HG02870 (cell line): ENCODE results near the gene YBX2.
A peak's percentile ranks its signal among the peaks of the same experiment; 100 is the strongest.

ENCODE experiments used
- ATAC-seq: cut with Tn5 transposase; IDR thresholded peaks from one replicate; pipeline ENCODE4 v1.9.1; 2021; ENCODE audit warnings: mild to moderate bottlenecking, moderate library complexity; ENCODE audit not compliant: unreplicated experiment

Gene YBX2

DNA sequence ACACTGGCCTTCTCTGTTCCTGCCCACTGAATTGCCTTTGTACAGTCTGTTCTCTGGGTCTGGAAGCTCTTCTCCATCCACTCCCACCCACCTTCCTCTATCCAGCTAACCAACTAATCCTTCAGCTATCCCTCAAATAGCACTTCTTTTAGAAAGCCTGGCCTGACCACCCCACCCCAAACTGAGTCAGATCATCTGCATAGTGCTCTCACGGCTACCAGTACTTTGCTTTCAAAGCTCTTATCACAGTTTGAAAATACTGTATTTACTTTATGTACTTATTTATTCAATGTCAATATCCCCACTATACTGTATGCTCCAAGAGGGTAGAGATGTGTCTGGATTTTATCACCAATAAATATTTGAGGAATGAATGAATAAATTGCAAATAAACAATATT lies 27.7 kb downstream of the YBX2 start:
- no peak for ATAC-seq

DNA sequence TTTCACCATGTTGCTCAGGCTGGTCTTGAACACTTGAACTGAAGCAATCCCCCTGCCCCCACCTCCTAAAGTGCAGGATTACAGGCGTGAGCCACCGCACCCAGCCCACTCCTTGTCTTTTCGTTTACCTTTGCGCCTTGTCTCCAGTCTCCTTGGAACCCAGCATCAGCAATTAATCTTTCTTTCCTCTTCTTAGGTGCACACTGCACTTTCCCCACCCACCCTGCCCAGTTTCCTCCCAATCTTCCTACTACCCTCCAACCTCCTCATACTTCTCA lies 30.7 kb downstream of the YBX2 start:
- no peak for ATAC-seq

DNA sequence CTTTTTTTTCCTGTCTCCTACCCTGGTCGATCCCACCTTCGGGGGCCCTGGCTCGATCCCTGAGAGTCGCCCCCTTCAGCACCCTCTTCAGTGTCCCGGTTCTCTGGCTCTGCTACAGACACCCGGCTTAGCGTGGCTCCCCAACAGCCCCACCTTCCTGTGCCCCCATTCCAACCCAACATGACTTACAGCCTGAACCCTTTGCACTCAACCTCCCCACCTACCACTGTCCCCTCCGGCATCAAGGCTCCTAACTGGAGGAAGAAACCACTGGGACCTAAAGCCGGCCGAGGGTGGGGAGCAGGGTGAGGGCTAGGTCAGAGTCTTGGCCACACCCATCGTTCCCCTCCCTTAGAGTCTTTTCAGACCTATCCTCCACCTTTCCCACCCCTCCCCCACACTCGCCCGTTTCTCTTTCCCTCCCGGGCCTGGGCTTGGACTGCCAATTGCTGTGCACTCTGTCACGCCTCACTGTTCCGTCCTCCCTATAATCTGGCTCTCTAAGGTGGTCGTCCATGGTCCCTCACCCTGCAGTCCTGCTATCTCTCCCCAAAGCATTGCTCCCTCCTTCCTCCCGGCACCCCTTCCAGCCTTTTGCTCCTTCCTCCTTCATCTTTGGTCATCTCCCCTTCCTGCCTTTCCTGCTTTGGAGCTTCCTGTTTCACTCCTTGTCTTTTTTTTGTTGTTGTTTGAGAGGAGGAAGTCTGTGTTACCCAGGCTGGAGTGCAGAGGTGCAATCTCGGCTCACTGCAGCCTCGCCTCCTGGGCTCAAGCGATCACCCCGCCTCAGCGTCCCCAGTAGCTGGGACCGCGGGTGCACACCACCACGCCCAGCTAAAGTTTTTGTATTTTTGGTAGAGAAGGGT lies 31.3 kb downstream of the YBX2 start:
- ATAC-seq: no peak

DNA sequence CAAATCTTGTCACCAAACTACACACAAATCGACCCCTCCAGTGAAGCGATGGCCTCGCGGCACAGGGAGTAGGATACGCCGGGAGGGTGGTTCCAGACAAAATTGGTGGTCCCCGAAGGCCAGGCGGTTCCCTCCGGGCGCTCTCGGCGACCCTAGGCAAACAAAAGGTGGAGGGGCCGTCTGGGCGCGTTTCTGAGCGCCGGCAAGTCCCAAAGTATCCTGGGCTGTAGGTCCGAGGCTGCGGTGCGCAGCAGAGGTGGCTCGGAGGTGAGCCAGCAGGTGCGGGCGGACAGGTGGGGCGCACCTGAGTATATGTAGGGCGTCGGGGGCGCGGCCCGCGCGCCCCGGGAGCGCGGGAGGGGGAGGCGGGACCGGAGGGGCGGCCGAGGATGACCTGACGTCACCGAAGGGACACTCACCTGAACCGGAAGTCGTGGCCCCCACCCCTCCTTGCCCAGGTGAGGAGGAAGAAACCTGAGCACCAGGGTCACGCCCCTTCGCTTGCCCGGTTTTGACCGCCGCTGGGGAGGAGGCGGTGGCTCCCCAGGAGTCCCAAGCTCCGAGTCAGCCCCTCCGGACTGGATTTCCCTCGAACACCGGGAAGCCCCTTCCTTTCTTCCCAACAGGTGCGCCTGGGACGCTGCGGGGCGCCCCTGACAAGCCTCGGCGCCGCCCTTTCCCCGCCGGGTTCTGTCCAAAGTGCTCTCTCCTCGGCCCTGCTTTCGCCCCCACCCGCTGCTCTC lies 32.1 kb downstream of the YBX2 start, which contains the start of gene CLDN7:
CLDN7 (minus strand) TSS at position 287 of the 743 bp plus-strand sequence. CDS start 435 bp downstream, outside the sequence.
- ATAC-seq: no peak

DNA sequence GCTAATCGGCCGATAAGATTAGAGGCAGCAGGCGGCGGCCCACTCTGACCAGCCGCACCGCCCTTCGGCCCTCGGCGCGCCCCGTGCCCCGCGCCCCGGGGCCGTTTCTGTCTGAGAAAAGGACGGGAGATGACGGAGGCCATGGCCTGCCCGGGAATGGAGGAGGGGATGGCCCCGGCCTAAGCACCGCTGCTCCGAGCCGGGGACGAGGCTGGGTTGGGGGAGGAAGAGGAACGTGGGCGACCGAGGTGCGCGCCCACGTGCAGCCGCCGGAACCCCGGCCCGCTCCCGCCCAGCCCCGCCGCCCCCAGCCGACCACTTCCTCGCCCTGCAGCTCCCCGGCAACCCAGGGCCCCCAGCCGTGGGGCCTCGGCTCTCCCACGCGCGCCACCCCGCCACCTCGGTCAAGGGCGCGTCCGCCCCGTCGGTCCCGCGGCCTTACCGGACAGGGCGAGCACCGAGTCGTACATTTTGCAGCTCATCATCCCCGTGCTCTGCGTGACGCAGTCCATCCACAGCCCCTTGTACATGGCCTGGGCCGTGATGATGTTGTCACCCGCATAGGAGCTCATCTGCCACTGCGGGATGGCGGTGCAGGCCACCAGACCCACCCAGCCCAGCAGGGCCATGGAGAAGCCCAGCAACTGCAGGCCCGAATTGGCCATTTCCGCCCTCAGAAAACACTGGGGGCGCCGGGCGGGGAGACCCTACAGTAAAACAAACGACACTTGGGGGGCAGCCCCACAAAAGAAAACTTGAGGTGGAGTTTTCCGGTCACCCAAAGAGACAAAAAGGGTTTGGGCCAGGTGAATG lies 32.9 kb downstream of the YBX2 start:
- no peak for ATAC-seq

DNA sequence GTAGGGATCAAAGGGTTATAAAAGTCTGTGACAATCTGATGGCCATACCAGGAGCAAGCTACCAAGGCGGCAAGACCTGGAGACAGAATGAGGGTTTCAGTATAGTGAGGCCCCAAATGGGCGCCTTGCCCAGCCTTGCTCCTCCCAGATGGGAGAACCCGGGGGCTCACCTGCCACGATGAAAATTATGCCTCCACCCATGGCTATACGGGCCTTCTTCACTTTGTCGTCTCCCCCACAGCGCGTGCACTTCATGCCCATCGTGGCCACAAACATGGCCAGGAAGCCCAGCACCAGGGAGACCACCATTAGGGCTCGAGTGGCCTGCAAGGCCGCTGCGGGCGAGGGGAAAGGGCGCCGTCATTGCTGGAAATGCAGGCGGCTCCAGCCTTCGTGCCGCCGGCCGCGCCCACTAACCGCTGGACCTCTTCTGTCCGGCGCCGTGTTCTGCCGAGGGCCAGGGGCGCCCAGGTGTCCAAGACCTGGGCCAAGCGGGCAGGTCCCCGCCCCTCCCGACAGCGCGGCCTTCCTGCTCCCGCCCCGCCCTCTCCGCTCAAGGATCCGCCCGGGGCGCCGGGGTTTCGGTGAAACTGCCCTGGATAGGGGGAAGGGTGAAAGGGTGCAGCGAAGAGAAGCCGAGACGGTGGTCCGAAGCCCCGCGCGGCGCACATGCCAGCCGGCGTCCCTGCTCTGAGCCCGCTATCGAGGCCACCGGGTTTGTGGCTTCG lies 33.6 kb downstream of the YBX2 start:
- ATAC-seq: no peak

DNA sequence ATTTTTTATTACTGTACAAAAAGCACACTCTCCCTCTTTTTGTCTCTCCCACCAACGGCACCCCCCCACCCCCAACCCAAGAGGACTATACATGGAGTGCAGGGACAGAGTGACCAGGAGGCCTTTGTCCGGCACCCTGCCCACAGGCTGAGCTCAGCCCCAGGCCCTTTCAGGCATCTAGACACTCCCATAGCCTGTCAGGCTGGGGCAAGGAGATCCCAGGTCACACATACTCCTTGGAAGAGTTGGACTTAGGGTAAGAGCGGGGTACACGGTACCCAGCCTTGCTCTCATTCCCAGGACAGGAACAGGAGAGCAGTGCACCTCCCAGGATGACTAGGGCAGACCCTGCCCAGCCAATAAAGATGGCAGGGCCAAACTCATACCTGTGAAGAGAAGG lies 34.3 kb downstream of the YBX2 start:
- ATAC-seq: no peak

DNA sequence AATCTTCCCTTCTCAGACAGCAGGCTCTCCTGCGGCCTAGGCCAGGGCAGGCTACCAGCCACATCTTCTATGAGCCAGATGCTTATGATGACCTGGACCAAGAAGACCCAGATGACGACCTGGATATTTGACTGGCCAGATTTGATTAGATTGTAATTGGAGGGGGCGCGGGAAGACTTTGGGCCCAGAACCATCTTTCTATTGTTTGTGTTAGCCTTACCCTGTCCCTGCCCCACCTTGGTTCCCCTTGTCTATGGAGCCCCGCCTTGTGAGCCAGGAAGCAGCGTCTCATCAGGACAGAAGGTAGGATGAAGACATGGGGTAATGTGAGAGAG lies 34.9 kb downstream of the YBX2 start:
- ATAC-seq: no peak

DNA sequence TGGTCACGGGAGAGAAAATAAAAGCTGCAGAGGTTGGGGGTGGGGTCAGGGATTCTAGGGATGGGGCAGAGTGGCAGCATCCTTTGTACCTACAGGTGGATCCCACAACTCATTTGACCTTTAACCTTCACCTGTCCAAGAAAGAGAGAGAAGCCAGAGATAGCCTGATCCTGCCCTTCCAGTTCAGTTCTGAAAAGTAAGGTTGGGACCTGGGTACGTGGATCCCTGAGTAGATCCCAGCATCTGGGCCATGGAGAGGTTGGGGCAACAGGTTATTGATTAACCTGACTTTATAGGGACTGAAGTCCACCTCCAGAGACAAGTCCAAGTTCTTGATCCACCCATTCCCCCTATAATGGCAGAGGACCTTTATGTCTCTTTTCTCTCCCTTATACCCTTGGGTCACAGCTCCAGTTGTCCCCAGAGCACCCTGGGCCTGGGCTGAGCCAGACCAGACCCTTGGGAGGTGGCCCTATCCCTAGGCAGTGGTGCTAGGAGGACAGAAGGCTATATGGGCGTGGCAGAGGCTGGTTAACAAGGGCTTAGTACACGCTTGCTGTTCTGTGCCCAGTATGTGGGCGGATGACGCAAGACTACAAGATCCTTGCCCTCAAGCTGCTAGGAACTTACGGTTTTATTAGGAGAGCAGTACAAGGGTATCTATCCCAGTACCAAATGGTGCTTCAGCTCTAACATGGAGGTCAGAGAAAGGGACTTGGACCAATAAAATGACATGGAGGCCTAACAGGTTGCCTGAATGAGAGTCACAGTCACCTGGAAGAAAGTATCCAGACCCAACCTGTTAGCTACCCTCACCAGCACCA lies 35.5 kb downstream of the YBX2 start:
- no peak for ATAC-seq

DNA sequence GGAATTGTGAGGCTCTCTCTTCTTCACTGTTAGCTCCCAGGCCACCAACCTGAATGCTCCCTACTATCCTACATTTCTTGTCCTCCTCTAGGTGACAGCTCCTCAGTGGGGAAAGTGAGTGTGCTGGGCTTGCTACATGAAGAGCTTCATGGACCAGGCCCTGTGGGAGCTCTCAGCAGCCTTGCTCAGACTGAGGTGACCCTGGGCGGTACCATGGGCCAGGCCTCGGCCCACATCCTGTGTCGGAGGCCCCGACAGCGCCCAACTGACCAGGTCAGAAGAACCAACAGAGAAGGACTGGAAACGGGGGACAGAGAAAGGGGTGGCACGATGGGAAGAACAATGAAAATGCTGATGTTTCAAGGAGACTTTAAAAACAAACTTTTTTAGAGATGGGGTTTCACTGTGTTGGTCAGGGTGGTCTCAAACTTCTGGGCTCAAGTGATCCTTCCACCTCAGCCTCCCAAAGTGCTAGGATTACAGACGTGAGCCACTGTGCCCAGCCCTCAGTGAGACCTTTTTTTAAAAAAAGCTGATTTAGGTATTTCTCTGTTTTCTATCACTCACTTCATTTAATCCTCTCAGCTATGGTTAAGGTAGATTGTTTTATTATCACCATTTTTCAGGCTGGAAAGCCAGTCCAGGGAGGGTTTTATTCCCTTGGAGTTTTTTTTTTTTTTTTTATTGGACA lies 37.5 kb downstream of the YBX2 start:
- ATAC-seq: no peak

DNA sequence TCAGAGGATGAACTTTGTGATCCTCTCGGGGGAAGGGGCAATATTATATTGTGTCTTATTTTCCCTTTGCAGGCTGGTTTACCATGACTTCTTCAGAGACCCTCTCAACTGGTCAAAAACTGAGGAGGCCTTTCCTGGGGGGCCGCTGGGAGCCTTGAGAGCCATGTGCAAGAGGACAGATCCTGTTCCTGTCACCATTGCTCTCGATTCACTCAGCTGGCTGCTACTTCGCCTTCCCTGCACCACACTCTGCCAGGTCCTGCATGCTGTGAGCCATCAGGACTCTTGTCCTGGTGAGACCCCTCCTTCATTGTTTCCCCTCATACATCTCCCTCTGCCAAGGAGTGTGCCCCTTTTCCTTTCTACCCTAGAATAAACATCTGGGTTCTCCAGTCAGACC lies 39.9 kb downstream of the YBX2 start:
- no peak for ATAC-seq

DNA sequence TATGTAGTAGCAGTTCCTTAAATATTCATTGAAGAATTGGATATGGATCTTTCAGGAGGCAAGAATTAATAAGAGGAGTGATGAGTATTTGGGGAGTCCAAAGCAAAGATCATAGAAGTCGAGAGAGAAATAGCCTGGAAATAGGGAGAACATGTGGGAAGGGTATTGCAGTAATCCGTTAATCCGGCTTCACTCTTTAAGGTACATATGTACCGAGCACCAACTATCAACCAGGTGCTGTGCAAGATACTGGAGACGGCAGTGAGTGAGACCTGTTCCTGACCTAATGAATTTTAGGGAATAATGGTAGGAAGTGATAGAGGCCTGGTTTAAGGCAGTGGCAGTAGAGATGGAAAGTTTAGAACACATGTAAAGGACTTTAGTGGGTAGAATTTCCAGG lies 41.4 kb downstream of the YBX2 start:
- ATAC-seq: no peak

DNA sequence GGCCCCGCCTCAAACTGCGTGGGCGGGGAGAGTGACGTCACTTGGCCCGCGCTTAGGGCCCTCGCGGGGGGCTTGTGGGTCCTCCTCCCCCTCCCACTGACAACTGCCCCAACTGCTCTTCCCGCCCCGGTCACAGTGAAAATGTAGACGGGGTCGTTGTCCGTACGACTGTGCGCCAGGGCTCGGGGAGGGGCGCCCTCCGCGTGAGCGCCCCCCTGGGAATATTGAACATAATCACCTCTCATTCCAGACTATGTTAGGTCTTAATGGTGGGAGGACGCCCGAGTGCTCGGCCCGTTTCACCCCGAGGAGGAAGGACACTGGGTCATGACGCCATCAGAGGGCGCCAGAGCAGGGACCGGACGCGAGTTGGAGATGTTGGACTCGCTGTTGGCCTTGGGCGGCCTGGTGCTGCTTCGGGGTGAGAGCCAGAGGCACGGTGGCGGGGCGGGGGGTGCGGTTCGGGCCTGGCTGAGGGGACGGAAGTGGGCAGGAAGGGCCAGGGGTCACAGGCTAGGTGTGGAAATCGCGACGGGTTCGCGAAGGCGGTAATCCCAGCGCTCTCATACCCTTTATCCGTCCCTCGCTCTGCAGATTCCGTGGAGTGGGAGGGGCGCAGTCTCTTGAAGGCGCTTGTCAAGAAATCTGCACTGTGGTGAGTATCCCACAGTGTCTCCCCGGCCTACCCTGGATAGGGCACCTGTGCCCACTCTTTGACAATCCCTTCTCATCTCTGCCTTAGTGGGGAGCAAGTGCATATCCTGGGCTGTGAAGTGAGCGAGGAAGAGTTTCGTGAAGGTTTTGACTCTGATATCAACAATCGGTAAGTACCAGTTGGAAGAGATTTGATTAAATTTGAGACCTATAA lies 42.0 kb downstream of the YBX2 start, which contains the start of gene ELP5:
ELP5 (plus strand) TSS at position 40 of the 868 bp plus-strand sequence; CDS start at position 376, 336 bp downstream.
- peak; percentile 36 for ATAC-seq

DNA sequence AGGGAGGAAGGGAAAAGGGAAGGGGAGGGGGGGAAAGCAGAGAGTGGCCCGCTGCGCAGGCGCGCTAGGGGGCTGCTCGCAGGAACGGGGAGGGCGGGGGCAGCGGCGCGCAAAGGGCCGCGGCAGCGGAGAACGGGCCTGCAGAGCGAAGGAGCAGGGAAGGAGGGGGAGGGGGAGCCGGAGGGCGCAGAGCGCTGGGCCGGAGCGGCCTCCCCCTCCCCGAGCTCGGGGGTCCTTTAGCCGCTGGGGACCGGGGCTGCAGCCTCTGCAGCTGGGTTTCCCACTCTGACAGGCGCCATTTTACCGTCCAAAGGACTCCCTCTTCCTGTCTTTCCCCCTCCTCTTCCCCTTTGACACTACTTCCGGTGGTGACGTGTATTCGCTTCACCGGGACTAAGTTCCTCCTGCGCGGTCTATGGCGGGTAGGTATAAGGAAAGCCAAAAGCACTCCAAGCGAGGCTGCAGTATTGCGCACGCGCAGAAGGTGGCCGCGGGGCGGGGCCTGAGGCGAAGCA lies 42.7 kb downstream of the YBX2 start, which contains the start of gene CTDNEP1:
CTDNEP1 (minus strand) TSS at position 74 of the 515 bp plus-strand sequence. CDS start 438 bp downstream, outside the sequence.
- ATAC-seq: peak; percentile 83

DNA sequence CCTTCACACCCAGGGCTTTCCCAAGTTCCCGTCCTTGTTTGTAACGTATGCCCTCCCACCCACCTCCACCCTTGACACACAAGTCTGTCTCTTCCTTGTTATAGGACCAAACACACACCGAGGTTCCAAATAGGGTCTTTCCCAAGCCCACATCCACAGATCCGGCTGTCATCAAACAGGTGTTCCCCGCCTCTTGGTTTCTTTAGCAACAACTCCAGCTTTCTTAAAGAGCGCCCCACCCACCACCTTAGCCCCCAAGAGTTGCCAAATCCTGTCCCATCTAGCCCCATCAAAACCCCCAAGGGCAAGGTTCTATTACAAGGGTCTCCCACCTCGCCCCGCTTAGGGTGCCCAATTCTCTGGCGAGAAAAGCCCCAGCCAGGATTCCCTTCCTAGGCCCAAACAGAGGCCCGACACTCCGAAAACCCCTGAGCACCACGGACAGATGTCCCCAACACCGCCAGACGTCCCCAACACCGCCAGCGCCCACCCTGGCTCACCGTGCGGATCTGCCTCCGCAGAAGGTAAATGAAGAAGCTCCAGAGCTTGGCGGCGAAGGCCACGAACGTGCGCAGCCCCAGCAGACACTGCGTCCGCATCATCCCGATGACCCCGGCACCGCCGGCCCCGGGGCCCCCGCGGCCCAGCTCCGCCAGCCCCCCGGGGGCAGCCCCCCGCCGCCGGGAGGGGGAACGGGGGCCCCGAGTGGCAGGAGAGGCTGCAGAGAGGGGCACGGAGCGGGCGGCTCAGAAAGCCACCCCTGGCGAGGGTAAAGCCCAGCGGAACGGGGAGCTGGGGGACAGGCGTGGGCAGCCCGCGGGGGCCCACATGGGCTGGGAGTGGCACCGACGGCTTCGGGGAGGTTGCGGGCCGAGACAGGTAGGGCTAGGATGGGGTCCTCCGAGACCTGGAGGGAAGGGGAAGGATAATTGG lies 43.5 kb downstream of the YBX2 start:
- ATAC-seq: no peak

DNA sequence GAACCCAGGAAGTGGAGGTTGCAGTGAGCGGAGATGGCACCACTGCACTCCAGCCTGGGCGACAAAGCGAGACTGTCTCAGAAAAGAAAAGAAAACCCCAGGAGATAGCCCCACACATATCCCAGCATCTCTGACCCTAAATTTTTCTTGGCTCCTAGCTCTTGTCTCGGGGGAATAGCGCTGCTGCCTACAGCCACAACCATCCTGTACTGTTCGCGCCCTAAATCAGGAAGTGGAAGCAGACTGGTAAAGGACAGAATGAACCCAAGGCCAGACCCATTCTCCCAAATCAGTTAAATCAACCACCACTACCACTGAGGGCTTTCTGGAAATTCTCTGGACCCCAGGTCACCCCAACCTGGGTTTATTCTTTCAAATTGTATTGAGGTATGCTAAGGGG lies 44.6 kb downstream of the YBX2 start:
- no peak for ATAC-seq

DNA sequence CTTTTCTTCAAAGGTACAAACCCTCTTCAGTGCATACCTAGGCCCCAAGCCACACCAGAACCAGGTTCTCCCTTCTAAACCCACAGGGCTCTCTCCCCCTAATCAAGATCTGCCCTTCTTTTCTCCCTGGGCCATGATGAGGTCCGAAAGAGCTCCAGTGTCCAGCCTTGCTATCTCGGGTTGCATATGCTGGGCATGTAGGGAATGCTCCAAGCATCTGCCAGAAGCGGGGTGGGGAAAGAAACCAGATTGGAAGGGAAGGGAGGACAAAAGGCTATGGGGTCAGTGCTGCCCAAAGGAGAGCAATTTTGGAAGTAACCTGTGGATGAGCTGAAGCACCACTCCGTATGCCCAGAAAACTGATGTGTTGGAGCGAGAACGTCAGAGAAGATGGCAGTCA lies 45.2 kb downstream of the YBX2 start:
- ATAC-seq: no peak
